GM10266 (cell line): ENCODE results near the gene PQBP1.

Experiments
- DNase-seq: peaks from one replicate; pipeline ENCODE4 v3.0.0; 2012; ENCODE audit errors: extremely low spot score
- CTCF ChIP-seq: IDR thresholded peaks from 2 replicates; pipeline ENCODE4 v1.5.1; 2012; ENCODE audit warnings: mild to moderate bottlenecking, low read depth; ENCODE audit not compliant: control insufficient read depth, insufficient read depth; ENCODE audit errors: missing control alignments

PQBP1 gene

DNA sequence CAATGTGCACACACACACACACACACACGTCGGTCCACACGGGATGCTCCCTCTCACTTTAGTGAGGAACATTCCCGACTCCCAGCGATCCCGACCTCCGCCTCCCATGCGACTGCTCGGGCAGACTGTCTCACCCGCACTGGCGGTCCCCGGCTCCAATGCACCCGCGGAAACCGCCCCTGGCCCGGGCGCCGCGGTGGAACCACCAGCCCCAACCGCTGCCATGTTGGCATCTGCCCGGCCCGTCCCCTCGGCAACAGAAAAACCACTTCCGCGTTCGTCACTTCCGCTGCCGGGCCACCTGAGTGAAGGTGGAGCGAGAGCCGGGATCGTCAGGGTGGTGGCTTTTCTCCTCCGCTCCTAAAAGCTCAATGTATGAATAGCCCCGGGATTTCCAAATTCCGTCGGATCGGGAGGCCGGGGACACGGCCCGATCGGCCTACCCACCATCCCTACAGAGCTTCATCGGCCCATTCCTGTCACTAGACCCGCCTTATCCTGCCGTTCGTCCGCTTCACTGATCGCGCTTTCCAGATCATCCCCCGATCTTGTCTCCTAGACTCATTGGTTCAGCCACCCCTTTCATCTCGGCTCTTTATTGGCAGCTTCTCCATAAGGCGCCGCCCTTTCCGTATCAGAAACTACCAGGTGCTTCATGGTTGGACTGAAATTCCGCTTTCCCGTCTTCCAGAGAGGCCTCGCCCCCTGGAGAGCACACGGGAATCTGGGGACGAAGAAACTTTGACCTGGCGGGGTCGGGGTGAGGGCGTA lies 13.9 kb downstream of the PQBP1 start, which contains the start of gene SLC35A2:
SLC35A2 (minus strand) TSS at position 235 of the 771 bp plus-strand sequence; CDS start at position 225, 10 bp downstream.
- TF ChIP-seq CTCF: no peak
- DNase-seq: peak; percentile 63

- TF ChIP-seq CTCF: no peak
Observed at GRCh38 chrX:48913605-48914366, 16.1 kb downstream of the PQBP1 start.

DNA sequence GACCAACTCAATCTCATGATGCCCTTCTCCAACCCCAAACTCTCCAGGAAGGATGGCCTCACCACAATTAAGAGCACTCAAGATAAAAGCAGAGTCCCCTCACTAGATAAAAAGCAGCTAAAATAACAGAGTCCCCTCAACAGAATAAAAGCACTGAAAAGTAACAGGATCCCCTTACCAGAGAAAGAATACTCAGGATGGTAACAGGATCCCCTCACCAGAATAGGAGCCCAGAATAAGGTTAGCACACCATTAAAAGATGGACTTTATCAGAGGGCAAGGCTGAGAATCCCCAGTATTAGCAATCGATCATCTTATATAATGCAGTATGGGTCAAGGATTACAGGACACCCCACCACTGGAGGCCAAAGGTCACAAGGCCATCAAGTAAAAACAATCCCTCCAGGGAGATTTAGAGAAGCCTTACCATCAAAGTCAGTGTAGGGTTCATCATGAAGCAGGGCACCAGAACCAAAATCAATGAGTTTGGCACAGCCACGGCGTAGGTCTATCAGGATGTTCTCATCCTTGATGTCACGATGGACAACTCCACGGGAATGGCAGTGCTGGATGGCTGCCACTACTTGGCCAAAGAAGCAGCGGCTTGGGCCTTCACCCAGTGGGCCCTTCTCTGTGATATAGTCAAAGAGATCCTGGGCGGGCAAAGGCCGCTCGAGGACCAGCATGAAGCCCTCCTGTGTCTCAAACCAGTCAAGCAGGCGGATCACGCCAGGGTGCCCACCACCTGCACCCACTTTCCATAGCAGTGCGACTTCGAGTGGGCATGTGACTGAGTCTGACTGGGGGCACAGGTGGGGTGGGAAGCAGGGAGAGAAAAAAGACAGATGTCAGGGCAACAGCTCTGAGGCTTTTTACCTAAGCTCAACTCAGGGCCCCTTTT lies 17.1 kb downstream of the PQBP1 start:
- no peak for DNase-seq
- TF ChIP-seq CTCF: no peak

More at GRCh38 chrX:48913605-48914366, 16.1 kb downstream of the PQBP1 start:
- no peak for DNase-seq

DNA sequence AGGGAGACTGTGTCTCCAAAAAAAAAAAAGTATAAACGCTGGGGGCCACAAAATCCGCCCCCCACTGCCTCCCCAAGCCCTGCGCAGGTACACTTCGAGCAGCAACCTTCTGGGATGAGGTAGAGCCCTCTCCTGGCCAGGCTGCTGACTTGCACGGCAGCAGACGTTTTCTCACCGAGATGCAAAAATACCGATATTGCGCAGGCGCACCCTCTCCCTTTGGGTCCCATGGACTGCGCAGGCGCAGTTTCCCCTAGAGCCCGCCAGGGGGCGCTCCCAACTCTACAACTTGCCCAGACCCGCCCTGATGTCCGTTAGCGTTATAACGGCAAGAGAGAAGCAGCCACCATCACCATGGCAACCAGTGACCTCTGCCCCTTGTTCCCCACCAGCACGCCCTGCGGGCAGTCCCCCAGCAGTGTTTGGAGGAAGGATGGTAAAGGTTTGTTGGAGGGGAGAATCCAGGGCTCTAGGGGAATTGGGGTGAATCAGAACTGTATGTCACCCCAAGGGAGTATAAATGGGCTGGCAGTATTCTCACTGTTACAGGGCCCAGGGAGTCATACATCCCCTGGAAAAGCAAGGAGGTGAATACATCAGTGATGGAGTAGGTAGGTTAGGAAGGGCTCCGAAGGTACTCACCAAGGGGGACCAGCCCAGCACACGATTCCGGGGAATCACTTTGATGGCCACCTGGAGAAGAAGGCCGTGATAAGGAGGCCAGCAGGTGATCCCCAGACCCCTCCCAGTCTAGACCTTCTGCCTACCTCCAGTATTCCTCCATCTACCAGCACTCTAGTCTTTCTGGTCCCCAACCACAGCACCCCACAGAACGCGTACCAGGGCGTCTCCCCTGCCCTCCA lies 19.6 kb downstream of the PQBP1 start:
- TF ChIP-seq CTCF: peak; percentile 62
- DNase-seq: peak; percentile 79

DNA sequence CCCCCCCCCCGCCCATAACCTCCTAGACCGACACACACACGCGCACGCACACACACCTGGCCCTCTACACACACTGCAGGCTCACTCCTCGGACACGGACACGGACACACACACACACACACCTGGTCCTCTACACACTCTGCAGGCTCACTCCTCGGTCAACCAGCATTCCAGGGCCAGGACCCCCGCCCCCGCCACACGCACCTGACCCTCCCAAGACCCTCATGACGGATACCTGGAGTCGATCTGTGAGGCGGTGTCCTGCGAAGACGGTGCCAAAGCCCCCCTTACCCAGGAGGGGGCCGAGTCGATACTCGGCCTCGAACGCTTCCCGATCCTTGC lies 20.5 kb downstream of the PQBP1 start:
- DNase-seq: no peak
- TF ChIP-seq CTCF: no peak

- no peak for TF ChIP-seq CTCF
- peak; percentile 86 for DNase-seq
Observed at GRCh38 chrX:48918643-48919340, 21.1 kb downstream of the PQBP1 start, which contains the start of gene PIM2. Gene PIM2, minus strand, starts transcription at chrX:48919024. Its CDS starts 190 bp downstream, at chrX:48918834.
